ENCODE measurements around the gene BTBD1. TPM values are rescaled to one million over a fixed set of nuclear protein-coding genes. Genes with fewer than 3 reads are reported as not detected.
"Not testable (repeated sequence)": the region's sequence is repeated elsewhere in the genome, so short reads cannot be mapped to it uniquely, and the experiment has no call there.

The BTBD1 gene
- total RNA-seq, 2 donors from 2014 or later = 35.9 to 37.0 TPM

GRCh38 chr15:83044156-83044555 is 22.9 kb downstream of the BTBD1 start:
- Mint-ChIP-seq H3K27ac (no peak overlapping the region), H3K36me3 (ENCODE audit: low read depth) (peaks cover 78% of the 10 kb centered on the region), H3K4me1 (no peaks in the 10 kb centered on the region), H3K4me3 (no peak overlapping the region), H3K27me3 (ENCODE audit: insufficient read depth) (no peaks in the 10 kb centered on the region), H3K9me3 (no peaks in the 10 kb centered on the region)
- Histone ChIP-seq H3K27ac (ENCODE audit: low read depth, low read length) (no peak overlapping the region), H3K36me3 (ENCODE audit: control insufficient read depth, insufficient read depth, low read length) (peaks cover 88% of the 10 kb centered on the region), H3K27me3 (ENCODE audit: control insufficient read depth, insufficient read depth, low read length, poor library complexity, severe bottlenecking) (no peaks in the 10 kb centered on the region), H3K9me3 (ENCODE audit: control insufficient read depth, low read length) (no peaks in the 10 kb centered on the region), H3K4me1 (ENCODE audit: control insufficient read depth, insufficient read depth, low read length) (no peaks in the 10 kb centered on the region), H3K4me3 (ENCODE audit: low read length) (no peak overlapping the region), H3K9ac (ENCODE audit: extremely low read depth, low read length, poor library complexity, severe bottlenecking) (no peak overlapping the region)
- no peak for DNase-seq
- 95 to 99% methylated on average over 12 of the region's 12 CpGs for WGBS, 2 experiments (ENCODE audit: insufficient coverage in 1 of 2, insufficient read length in 1 of 2)
- TF ChIP-seq CTCF (conservative IDR thresholded peaks at IDR 0.05) = no peak

DNA sequence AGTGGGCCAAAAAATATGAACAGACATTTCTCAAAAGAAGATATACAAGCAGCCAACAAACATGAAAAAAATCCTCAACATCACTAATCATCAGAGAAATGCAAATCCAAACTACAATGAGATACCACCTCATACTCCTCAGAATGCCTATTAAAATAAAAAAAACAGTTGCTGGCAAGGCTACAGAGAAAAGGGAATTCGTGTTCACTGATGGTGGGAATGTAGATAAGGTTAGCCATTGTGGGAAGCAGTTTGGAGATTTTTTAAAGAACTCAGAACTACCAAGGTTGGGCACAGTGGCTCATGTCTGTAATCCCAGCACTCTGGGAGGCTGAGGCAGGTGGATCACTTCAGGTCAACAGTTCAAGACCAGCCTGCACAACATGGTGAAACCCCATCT is 27.8 kb downstream of the BTBD1 start:
- H3K36me3 Mint-ChIP-seq (ENCODE audit: low read depth) = peaks cover 72% of the 10 kb centered on the region
- no peaks in the 10 kb centered on the region for H3K27me3 Mint-ChIP-seq (ENCODE audit: insufficient read depth)
- WGBS, 2 experiments (ENCODE audit: insufficient coverage in 1 of 2, insufficient read length in 1 of 2) = 86% methylated on average over 1 of the region's 1 CpG; no CpG with 5 or more reads in 1 of the 2 experiments

DNA sequence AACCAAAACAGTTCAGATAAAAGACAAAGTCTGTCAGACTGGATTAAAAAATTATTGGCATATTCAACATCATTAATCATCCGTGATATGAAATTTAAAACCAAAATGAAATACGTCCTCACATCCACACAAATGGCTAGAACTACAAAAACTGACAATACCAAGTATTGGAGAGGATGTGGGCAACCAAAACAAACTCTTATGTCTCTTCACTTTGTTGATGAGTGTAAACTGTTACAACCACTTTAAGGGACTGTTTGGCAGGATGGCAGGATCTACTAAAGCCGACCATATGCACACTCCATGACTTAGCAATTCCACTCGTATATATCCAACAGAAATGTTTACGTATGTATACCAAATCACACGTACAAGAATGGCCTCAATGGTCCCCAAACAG is 30.8 kb downstream of the BTBD1 start:
- Mint-ChIP-seq H3K27me3 (ENCODE audit: insufficient read depth) (no peaks in the 10 kb centered on the region), H3K36me3 (ENCODE audit: low read depth) (peaks cover 68% of the 10 kb centered on the region), H3K27ac (no peak overlapping the region), H3K9me3 (peaks cover 11% of the 10 kb centered on the region), H3K4me1 (no peaks in the 10 kb centered on the region), H3K4me3 (no peak overlapping the region)
- no peak overlapping the region for H3K27ac ChIP-seq (ENCODE audit: low read depth, low read length)
- H3K9me3 ChIP-seq (ENCODE audit: control insufficient read depth, low read length) = peaks cover 13% of the 10 kb centered on the region
- H3K9ac ChIP-seq (ENCODE audit: extremely low read depth, low read length, poor library complexity, severe bottlenecking) = no peak overlapping the region
- peaks cover 63% of the 10 kb centered on the region for H3K36me3 ChIP-seq (ENCODE audit: control insufficient read depth, insufficient read depth, low read length)
- no peak overlapping the region for H3K4me3 ChIP-seq (ENCODE audit: low read length)
- DNase-seq = no peak
- WGBS, 2 experiments (ENCODE audit: insufficient coverage in 1 of 2, insufficient read length in 1 of 2) = 91 to 100% methylated on average over 2 to 6 of the region's 6 CpGs
- no peak for TF ChIP-seq CTCF (conservative IDR thresholded peaks at IDR 0.05)
- no peaks in the 10 kb centered on the region for H3K4me1 ChIP-seq (ENCODE audit: control insufficient read depth, insufficient read depth, low read length)
- H3K27me3 ChIP-seq (ENCODE audit: control insufficient read depth, insufficient read depth, low read length, poor library complexity, severe bottlenecking) = no peaks in the 10 kb centered on the region

More for the DNA sequence above, 27.8 kb downstream of the BTBD1 start:
- H3K4me3 Mint-ChIP-seq = no peak overlapping the region
- H3K9me3 Mint-ChIP-seq = no peaks in the 10 kb centered on the region
- Histone ChIP-seq H3K4me1 (ENCODE audit: control insufficient read depth, insufficient read depth, low read length) (no peaks in the 10 kb centered on the region), H3K27me3 (ENCODE audit: control insufficient read depth, insufficient read depth, low read length, poor library complexity, severe bottlenecking) (no peaks in the 10 kb centered on the region), H3K9ac (ENCODE audit: extremely low read depth, low read length, poor library complexity, severe bottlenecking) (no peak overlapping the region), H3K27ac (ENCODE audit: low read depth, low read length) (no peak overlapping the region), H3K4me3 (ENCODE audit: low read length) (no peak overlapping the region), H3K36me3 (ENCODE audit: control insufficient read depth, insufficient read depth, low read length) (peaks cover 72% of the 10 kb centered on the region), H3K9me3 (ENCODE audit: control insufficient read depth, low read length) (no peaks in the 10 kb centered on the region)
- no peaks in the 10 kb centered on the region for H3K4me1 Mint-ChIP-seq
- DNase-seq = no peak
- no peak for TF ChIP-seq CTCF (conservative IDR thresholded peaks at IDR 0.05)
- H3K27ac Mint-ChIP-seq = peak overlapping the region; percentile 48

DNA sequence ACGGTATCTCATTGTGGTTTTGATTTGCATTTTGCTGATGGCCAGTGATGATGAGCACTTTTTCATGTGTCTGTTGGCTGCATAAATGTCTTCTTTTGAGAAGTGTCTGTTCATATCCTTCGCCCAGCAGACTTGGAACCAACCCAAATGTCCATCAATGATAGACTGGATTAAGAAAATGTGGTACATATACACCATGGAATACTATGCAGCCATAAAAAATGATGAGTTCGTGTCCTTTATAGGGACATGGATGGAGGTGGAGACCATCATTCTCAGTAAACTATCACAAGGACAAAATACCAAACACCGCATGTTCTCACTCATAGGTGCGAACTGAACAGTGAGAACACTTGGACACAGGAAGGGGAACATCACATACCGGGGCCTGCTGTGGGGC is 35.8 kb downstream of the BTBD1 start:
- 80 to 95% methylated on average over 1 to 4 of the region's 6 CpGs for WGBS, 2 experiments (ENCODE audit: insufficient coverage in 1 of 2, insufficient read length in 1 of 2)
- not testable (repeated sequence) for H3K4me3 ChIP-seq (ENCODE audit: low read length); H3K27ac ChIP-seq (ENCODE audit: low read depth, low read length); H3K4me1 ChIP-seq (ENCODE audit: control insufficient read depth, insufficient read depth, low read length); H3K4me1 Mint-ChIP-seq; H3K9ac ChIP-seq (ENCODE audit: extremely low read depth, low read length, poor library complexity, severe bottlenecking); H3K27ac Mint-ChIP-seq; H3K27me3 Mint-ChIP-seq (ENCODE audit: insufficient read depth); DNase-seq; H3K27me3 ChIP-seq (ENCODE audit: control insufficient read depth, insufficient read depth, low read length, poor library complexity, severe bottlenecking); H3K4me3 Mint-ChIP-seq
- Mint-ChIP-seq H3K9me3 (peaks cover 14% of the 10 kb centered on the region), H3K36me3 (ENCODE audit: low read depth) (peaks cover 68% of the 10 kb centered on the region)
- Histone ChIP-seq H3K36me3 (ENCODE audit: control insufficient read depth, insufficient read depth, low read length) (peaks cover 70% of the 10 kb centered on the region), H3K9me3 (ENCODE audit: control insufficient read depth, low read length) (peaks cover 14% of the 10 kb centered on the region)

All from endodermal cell (in vitro differentiated cells).